ENCODE data around the gene UPK3A.
"Not testable (repeated sequence)": the region's sequence is repeated elsewhere in the genome, so short reads cannot be mapped to it uniquely, and the experiment has no call there.

The UPK3A gene

DNA sequence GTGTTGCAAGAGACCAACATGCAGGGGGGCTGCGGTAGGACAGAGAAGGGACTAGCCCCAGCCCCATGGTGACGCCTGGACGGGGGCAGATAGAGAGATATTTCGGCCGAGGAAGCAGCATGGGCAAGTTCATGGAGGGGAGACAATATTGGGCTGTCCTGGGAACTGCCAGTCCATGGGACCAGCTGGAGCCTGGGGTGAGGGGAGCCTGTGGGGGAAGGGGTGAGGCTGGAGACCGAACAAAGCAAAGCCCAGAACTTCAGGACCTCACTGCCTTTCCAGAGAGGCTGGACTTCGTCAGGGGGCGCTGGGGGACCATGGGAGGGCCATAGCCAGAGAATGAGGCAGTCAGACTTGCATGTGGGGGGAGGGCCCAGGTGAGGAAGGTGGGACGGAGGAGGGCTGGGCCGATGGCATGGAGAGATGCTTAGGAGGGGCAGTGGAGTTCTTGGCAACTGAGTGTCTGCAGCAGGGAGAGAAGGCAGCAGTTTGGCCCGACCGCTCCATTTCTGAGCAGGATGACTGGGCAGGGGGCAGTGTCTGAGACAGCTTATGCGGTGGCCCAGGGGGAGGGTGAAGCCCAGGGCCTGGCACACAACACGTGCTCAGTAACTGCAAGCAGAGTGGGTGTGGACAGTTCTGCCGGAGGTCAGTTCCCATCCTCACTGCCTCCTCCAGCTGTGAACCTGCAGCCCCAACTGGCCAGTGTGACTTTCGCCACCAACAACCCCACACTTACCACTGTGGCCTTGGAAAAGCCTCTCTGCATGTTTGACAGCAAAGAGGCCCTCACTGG, 712 bp downstream of the UPK3A start:
- DNase-seq = no peak

GRCh38 chr22:45286854-45287551, 2.3 kb downstream of the UPK3A start:
- DNase-seq = no peak

- no peak for DNase-seq
These were observed 5.7 kb downstream of the UPK3A start for GRCh38 chr22:45290410-45290936.

DNA sequence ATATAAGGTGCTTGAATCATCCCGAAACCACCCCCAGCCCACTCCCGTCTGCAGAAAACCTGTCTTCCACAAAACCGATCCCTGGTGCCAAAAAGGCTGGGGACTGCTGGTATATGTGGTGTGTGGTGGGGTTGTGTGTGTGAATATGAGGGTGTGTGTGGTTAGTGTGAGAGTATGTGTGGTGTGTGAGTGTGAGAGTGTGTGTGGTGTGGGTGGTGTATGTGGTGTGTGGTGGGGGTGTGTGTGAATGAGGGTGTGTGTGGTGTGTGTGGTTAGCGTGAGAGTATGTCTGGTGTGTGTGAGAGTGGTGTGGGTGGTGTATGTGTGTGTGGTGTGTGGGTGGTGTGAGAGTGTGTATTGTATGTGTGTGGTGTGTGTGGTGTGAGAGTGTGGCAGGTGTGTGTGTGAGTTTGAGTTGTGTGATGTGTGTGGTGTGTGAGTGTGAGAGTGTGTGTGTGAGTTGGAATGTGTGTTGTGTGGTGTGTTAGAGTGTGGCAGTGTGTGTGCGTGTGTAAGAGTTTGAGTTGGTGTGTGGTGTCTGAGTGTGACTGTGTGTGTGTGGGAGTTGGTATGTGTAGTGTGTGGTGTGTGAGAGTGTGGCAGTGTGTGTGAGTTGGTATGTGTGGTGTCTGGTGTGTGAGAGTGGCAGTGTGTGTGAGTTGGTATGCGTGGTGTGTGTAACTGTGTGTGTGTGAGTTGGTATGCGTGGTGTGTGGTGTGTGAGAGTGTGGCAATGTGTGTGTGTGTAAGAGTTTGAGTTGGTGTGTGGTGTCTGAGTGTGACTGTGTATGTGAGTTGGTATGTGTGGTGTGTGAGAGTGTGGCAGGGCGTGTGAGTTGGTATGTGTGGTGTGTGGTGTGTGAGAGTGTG, 6.5 kb downstream of the UPK3A start:
- DNase-seq = no peak

DNA sequence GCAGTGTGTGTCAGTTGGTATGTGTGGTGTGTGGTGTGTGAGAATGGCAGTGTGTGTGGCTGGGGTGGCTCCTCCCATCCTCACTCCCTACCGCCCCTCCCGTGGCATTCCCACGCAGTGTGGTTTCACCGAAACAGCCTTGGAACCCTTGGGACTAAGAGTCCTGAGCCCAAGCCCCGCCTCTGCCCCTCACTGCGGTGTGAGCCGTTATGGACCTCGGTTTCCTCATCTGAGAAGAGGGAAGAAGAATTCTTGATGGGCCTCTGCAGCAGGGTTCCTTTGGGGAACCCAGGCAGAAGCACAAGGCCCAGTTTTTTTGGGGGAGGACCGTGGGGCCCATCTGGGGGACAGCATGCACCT, 7.2 kb downstream of the UPK3A start:
- DNase-seq = no peak

- no peak for DNase-seq
These were observed 8.1 kb downstream of the UPK3A start for GRCh38 chr22:45292731-45293442.

GRCh38 chr22:45294030-45294429, 9.3 kb downstream of the UPK3A start:
- no peak for DNase-seq

DNA sequence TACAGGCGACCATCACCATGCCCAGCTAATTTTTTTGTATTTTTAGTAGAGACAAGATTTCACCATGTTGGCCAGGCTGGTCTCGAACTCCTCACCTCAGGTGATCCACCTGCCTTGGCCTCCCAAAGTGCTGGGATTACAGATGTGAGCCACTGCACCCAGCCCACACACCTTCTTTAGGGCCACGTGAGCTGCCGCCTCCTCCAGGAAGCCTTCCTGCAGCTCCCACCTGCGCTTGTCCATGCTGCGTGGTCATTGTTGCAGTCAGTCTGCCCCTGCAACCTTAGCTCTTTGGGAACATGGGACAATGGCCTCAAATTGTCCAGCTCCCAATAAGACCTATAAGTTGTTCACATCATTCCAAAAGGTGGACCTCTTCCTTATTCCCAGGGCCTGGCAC, 10.3 kb downstream of the UPK3A start:
- not testable (repeated sequence) for DNase-seq

- DNase-seq = no peak
These were observed 10.7 kb downstream of the UPK3A start for GRCh38 chr22:45295492-45295891.

GRCh38 chr22:45296628-45297297, 12.0 kb downstream of the UPK3A start:
- DNase-seq = no peak

- no peak for DNase-seq
These were observed 14.3 kb downstream of the UPK3A start for GRCh38 chr22:45298934-45299505.

GRCh38 chr22:45302751-45303150, 18.0 kb downstream of the UPK3A start:
- no peak for DNase-seq

DNA sequence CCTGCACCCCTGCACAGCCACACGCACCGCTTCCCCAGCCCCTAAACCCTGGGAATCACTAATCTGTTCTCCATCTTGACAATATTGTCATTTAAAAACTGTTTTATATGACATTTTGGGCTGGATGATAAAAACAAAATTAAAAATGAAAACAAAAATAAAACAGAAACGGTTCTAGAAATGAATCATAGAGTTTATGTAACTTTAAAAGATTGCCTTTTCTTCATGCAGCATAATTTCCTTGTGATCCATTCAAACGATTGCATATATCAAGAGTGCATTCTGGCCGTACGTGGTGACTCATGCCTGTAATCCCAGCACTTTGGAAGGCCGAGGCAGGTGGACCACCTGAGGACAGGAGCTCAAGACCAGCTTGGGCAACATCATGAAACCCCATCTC, 18.4 kb downstream of the UPK3A start:
- no peak for DNase-seq

- no peak for DNase-seq
These were observed 20.2 kb downstream of the UPK3A start for GRCh38 chr22:45304971-45305370.

DNA sequence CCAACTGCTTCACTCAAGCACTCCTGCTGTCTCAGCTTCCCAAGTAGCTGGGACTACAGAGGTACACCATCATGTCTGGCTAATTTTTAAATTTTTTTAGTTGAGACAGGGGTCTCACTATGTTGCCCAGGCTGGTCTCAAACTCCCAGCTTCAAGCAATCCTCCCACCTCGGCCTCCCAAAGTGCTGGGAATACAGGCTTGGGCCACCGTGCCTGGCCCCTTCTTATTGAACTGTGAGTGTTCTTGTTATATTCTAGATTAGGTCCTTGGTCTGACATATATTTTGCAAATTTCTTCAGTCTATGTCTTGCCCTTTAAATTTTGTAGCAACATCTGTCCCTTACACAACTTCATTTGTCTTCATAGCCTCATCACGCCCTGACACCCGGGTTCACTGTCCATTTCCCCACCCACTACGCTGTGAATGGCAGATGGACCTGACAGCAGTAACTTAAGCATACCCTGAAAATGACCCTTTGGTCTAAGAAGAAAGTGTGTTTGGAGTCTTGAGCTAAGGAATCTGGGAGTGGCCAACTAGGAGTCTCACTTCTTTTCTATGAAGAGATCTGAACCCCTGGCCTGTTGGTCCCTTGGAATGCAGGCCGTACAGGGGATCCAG, 20.8 kb downstream of the UPK3A start:
- DNase-seq = no peak

DNA sequence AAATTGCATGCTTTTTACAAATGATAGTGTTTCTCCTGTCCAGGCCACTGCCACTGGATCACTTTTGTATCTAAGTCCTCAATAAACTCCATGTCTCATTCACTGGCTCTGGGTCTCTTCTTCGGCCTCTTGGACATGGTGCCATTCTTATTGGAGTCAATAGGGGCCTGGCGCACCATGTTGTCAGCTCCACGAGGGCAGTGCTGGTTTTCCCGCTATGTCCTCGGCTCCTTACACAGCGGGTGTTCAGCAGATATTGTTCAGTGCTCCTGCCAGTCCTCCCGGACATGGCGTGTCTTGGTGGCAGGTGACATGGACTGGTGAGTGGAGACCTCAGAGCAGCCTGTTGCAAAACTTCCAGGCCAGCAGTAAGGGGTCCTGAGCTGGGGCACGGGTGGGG, 21.4 kb downstream of the UPK3A start:
- DNase-seq = no peak

GRCh38 chr22:45308391-45308956, 23.7 kb downstream of the UPK3A start:
- DNase-seq = no peak

DNA sequence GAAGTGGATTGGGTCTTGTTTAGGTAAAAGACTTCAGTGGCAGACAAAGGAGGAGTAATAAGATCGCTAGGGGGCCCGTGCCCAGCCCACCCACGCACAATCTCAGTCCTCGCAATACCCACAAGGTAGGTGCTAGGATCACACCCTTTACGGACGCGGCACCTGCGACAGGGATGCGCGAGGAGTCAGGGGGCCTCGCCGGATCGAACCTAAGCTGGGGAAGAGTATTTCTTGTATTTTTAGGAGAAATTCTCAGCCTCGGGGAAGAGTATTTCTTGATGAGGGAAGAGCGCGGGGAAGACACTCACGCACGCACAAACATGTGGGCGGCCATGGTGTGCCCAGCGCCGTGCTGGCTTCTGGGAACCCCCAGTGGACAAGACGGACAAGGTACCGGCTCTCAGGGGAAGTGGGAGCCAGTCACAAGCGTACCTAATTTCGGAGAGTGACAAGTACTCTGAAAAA, 24.2 kb downstream of the UPK3A start:
- no peak for DNase-seq

DNA sequence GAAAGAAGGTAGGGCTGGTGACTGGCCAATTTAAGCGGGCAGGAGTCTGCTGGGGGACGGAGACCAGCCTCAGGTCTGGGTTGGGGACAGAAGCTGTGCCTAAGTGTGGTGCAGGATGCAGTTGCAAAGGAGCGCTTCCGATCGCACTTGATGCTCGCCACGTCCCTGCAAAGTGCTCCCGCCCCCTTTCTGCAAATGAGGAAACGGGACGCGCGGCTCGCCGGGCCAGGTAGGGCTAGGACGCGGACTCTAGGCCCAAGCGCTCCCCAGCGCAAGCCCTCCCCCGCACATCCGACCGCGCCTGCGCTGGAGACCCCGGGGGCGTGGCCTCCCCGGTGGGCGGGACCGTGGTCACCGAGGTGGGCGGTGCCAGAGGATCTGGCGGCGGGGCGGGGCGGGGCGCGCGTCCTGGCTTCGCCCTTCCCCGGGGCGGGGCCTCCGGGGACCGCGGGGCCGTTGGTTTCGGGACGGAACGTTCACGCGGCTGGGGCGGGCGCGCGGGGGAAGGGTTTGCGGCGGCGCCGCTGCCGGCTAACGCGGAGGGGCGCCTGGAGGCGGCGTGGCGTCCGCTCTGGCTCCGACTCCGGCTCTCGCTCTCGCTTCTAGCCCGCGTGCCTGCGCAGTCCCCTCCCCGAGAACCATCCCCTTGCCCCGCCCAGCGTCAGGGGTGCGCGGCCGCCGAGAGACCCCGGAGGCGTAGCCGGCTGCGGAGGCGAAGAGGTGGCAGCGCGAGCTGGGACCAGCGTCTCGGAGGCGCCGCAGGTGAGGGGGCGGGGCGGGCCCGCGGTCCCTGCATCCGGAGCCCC, 24.9 kb downstream of the UPK3A start, which contains the start of gene FAM118A:
FAM118A (plus strand) TSS at position 513 of the 806 bp plus-strand sequence. CDS start 12,446 bp downstream, outside the sequence.
- DNase-seq = peak; percentile 93

Data from activated gamma-delta T cell (primary cell).